Right kidney (tissue), 1 donor: ENCODE measurements around the gene CTDSP2.

Experiments used
- DNase-seq: peaks from one replicate; pipeline ENCODE4 v3.0.0-alpha.2; 2016

Gene CTDSP2

DNA sequence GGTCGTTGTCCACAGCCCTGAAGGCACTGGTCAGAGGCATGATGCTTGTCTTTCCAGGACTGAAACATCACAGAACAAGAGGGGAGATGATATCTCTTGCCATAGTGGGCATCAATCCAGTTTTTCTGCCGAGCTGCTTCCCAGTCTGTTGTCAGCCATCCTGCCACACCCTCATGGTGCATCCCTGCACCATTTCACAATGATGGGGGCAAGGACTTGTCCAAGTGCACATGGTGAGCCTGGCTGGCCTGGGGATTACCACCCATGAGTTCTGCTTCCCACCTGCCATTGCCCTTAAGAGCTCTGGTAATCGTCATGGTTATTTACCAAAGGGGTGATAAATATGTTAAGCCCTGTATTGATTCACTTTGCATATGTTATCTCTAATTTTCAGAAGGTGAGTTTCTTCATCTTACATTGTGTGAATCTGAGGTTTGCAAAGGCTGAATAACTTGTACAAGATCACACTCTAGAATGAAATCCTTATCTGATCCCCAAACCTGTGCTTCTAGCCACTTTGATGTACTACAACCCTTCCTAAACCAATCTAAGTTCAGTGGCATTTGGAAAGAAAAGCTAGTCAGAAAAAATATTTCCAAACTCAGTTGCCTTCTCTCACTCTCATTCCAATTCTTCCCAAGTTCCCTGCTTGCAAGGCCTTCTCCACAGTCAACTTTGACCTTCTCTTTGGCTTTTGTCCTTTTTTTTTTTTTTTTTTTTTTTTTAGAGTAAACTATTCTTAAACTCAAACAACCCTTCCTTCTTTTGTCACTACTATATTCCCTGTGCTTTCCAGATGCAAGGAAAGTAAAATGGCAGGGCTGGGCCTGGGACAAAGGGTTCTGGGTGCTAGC lies 30.3 kb downstream of the CTDSP2 start:
- no peak for DNase-seq

DNA sequence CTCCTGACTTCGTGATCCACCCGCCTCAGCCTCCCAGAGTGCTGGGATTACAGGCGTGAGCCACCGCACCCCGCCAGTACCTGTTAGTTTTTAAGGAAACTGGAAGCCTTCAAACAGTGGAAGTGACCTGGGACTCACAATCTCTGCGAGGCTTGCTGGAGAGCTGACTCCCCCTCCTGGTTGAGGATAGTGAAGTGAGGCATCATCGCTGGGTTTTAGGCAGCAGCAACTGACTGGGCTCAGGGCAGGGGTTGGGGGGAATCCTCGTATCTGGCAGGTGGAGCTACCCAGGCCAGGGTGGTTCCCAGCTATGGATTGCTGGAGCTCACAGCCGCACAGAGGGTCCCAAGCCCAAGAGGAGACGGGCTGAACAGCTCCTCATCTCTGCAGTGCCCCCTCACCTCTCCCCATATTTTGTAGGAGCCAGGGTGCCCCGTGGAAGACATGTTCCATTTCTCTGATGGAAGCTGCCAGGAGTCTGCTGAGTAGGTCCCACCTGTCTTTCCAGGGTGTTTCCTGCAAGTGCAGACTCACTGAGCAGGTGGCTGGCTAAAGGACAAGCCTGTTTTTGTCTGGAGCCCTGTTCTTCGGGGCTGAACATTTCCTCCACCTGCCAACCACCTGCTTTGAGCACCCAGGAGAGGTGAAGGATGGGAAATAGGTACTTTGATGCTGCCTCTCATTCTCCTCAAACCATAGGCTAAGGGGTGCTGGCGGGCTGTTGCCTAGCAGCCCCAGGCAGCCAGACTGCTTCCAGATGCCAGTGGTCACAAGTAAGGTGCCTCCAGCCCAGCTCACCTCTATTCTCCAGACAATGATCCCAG lies 31.1 kb downstream of the CTDSP2 start:
- DNase-seq = no peak

DNA sequence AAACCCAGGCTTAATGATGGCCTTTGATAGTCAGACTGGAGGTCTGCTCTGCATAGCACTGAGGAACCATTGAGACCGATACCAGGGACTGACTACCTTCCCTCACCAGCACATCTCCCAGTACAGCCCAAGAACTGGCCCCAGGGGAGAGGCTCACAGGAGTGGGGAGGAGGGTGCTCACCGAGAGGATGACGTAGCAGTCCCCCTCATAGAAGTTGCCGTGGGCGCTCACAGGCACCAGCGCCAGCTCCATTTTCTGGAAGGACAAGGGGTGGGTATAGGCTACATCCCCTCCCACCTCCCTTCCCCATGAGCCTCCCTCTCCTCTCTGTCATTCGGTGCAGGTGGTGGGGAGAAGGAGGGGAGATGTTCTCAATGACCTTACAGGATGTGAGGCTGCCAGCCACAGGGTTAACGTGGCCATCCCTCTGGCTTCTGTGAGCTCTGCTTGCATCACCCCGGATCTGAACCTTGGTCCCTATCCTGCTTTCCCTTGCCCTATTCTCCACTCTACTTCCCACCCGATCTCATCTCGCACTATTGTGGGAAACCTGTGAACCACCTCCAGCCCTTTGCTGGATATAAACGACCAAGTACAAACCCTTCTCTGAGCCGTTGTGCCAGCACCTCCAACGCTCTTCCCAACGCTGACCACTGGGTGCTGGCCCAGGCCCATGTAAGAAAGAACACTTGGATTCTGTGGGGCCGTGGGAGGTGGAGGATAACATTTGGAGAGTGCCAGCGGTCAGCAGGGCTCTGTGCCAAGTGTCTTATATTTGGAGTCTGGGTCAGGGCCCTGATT lies 32.4 kb downstream of the CTDSP2 start:
- DNase-seq = no peak

DNA sequence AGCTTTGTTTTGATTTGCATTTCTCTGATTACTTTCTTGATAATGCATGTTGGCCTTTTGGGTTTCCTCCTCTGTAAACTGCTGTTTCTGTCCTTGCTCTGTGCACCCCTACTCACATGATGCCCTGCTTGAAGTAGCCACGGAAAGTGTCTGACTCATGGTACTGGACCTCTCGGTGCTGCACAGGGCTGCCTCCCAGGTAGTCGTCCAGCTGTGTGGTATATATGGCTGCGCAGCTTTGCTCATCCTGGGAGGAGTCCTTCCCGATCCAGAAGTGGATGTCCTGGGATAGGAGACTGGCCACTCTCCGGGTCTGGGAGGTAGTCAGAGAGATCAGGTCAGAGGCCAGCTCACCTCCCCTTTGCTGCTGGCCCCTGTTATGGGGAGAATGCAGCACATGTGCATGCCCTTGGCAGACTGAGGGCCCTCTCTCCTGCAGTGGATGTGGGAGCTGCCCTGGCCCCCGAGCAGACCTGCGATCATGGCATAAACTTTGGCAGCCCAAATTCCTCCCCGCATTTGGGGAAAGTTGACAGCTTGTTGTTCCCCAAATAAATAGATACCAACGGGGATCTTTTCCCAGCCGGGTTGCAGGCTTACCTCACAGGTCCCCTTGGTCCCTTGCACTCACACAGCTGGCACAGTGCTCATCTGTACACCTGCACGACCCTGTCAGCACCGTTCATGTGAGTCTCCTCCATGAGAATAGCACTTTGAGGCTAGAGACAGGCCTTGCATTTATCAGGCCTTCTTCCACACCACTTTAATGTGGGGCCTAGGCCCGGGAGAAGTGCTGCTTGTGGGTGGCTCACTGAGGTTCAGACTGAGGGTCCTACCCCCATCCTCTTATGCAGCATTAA lies 33.2 kb downstream of the CTDSP2 start:
- DNase-seq = no peak

DNA sequence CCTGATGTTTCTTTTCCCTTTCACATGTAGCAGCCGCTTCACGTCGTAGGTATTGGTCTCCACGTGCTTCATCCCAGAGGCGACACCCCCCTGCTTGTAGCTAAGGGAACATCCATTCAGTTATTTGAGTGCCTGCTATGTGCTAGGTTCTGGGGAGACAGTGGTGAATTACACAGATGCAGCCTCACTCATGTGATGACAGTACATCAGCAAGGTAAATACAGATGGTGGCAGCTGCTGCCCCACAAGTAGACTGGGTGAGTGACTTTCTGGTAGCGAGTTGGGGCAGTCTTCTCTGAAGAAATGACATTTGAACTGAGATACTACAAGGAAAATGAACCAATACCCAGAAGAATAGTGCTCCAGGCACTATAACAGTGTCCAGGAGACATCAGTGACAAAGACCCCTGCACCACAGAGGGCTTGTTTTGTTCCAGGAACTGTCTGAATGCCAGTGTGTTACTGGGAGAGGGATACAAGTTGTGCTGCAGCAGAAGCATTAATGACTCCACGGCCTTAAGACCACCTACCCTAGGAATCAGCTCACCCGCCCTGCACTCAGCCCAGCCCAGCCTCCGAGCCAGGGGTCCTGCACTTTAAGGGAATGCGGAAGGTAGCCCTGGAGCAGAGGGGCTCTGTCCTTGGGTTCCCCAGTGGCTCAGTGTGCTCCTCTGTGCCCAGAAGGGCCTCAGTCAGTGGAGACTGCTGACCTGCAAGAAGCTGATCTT lies 35.3 kb downstream of the CTDSP2 start:
- DNase-seq = no peak

DNA sequence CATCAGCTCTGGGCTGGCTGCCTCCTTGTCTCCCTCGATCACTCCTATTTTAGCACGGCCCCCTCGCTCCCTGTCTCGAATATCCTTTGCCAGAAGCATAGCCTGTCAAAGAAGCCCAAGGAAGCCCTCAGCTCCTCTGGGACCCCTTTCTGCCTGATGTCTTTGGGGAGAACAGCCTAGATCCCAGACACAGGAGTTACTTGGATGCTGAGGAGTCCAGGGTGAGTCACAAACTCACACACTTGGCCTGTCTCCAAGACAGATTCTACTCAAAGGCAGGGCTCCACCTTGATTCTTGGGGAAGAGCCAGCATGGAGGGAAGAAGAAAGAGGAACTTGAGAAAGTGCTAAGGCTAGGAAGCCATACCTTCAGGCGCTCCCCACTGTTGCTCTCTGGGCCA lies 36.1 kb downstream of the CTDSP2 start:
- no peak for DNase-seq

DNA sequence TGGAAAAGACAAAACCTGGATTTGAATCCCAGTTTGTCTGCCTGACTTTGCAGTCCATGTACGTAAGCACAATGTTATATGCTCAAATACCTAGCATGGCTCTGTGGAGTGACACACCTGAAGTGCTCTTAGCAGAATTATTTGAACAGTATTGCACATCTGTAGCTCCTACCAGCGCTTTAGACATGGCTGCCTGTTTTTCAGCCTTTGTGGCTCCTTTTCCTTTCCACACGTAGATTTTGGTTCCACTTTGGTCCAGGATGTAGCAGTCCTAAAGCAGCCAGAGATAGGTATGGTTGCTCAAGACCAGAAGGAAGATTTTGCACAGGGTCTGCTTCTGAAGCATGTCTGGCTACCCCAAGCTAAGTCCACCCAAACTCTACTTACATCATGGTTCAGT lies 37.1 kb downstream of the CTDSP2 start:
- DNase-seq = no peak

DNA sequence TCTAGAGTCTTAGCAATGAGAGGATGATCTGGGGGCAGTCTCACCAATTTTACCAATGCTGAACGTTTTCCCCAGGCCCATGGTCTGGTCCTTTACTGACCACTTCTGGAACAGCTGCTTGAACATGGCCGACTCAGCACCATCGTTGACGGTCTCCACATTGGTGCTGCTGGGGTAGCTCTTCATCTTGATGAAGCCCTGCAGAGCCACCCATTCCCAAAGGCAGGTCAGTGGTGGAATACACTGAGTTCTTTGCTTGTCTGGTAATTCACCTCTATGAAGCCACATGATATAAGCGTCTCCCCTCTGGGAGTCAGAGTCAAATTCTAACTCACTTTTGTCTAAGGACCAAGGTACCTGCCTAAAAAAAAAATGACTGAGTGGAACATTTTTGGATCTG lies 38.2 kb downstream of the CTDSP2 start:
- no peak for DNase-seq

DNA sequence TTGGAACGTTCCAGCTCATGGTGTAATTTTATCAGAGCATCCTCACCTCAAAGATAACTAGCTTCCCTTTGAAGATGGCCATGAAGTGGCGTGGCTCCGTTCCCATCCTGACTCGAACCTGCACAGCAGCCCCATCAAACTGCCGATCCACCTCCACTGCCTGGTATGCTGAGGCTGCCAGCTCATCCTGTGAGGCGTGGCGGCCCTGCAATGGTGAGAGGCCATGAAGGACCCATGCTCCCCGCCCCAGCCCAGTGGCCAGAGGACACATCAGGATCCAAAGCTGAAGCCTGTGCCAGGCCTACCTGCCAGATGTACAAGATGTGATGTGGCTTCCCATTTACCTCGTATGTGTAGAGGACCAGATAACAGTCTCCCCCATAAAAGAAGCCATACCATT lies 39.2 kb downstream of the CTDSP2 start:
- DNase-seq = no peak

DNA sequence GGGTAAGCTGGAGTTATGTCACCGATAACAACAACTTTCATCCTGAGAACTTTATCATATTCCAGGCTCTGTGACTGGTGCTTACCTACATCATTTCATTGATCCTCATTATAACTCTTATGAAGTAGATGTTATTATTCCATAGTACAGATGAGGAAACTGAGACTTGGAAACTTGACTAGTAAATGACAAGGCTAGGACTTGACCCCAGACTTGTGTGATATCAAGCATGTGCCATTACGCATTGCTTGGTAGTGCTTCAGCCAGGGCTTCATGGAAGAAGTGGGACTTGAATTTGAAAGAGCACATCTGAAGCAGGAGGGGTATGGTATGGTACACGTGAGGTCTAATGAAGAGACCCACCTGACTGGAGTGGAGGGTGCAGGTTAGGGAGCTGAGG lies 39.9 kb downstream of the CTDSP2 start:
- no peak for DNase-seq

DNA sequence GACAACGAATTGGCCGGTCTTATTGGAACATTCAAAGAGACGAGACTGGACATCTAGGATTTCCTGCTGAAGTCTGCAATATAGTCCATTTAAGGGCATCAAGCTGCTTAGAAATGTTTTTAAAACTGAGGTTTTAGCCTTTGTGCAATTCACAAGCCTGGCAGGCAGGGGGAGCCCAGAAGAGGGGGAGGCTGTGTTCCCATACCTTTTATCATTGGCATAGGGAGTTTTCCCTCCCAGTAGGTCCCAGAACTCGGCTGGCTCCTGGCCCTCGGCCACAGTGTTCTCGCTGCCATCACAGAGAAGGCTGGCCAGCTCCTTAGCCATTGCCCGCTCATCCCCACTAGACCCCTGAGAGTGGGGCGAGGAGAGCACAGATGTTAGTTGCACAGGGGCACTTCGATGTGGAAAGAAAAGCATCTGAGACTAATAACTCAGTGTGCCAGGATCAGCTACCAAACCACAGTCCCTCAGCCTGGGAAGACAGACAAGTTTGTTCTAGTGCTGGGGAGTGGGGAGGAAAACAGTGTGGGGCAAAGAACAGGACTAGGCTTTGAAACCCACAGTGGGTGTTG lies 43.1 kb downstream of the CTDSP2 start:
- DNase-seq = no peak

DNA sequence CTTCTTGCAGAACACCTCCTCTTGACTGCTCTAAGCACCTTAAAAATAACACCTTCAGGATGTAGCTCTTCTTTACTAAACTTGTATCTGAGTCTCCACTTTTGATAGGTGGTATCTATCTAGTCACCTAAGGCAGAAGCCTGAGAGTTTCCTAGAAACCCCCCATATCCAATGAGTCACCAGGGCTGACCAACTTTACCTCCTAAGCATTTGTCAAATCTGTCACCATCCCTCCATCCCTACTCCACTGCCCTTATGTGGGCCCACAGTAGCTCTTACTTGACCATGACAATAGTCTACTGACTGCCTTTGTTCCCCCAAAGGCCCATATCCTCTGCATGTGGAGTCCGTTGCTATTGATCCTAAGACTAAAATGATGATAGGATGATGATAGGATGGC lies 43.9 kb downstream of the CTDSP2 start:
- DNase-seq = no peak

DNA sequence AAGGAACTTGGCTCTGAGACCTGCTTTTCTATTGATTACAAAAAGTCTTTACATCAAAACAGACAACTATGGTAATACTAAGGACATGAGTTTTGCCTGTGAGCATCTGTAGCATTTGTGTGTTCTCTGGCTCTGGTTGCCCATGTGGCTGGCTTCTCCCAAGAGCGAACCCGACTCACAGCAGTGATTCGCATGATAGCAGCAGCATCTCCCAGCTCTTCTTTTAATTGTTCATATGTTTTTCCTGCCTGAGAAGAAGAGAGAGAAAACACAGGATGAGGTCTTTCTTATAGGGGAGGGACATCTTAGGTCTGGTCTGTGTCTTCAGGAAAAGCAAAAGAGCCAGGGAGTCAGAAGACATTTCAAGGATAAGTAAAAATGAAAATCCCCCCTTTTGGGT lies 45.6 kb downstream of the CTDSP2 start:
- DNase-seq = no peak

DNA sequence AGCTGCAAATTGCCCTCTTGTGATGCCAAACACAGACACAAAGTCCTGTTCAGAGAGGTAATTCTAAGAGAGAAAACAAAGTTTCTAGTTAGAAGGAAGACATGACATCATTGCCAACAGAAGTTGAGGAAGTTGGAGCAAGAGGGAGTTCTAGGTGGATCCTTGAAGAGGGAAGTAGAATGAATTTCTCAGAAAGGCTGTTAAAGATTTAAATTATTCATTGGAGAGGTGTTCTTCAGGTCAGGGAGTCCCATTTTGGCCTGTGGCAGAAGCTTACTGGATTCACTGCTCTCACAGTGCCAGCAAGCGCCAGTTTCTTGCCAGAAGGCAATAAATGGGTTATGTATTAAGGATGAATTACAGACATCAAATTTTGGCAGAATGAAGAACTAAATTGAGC lies 48.6 kb downstream of the CTDSP2 start:
- DNase-seq = no peak

DNA sequence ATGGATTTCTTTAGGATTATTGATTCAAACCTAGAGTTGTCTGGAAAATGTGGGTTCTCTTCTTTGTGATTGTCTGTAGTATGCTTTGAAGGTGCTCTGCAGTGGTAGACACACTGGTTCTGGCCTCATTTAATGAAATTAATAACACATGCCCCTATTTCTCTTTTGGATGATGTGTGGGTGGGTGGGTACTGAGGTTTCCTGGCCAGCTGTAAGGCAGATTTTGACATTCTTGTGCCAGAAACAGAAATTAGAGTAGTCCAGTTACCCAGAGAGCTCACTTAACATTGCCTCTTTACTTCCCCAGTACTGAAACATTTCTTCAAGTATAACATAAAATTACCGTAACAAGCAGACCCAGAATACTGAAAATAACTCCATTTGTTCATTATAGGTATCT lies 49.5 kb downstream of the CTDSP2 start:
- DNase-seq = no peak

DNA sequence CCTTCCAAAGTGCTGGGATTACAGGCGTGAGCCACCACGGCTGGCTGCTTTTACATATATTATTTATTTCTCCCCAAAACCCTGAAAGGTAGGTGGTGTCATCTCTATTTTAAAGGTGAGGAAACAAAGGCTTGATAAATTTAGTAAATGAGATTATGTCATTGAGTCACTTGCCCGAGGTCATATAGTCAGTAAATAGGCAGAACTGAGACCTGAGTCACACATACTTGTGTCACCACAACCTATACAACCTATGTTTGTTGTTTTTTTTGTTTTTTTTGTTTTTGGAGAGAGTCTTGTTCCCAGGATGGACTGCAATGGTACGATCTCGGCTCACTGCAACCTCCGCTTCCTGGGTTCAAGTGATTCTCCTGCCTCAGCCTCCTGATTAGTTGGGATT lies 51.2 kb downstream of the CTDSP2 start:
- DNase-seq = no peak

DNA sequence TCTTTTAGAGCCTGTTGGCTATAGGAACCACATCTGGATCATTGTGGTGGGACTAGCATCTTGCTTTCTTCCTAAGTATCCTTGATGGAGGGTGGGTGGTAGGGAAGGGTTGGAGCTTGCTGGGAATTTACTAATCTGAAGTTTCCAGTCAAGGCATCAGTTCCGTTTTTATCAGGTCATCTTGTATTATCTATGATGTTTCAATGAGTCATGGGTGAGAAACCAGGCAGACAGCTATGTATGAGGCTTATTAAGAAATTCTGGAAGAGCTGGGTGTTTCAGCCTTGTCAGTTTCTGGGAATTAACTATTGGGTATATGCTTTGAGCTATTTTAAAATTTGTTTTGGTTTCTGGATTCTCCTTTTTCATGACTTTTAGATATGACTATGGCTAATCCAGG lies 52.6 kb downstream of the CTDSP2 start:
- DNase-seq = no peak

DNA sequence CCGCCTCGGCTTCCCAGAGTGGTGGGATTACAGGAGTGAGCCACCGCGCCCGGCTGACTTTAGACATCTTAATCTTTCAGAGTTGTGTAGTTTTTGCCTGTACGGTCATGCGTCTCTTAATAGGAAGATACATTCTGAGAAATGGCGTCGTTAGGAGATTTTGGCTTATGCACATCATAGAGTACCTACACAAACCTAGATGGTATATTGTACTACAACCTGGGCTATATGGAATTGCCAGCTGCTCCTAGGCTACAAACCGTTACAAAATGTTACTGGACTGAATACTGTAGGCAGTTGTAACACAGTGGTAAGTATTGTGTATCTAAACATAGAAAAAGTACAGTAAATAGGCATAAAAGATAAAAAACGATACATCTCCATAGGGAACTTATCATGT lies 62.7 kb downstream of the CTDSP2 start:
- no peak for DNase-seq

DNA sequence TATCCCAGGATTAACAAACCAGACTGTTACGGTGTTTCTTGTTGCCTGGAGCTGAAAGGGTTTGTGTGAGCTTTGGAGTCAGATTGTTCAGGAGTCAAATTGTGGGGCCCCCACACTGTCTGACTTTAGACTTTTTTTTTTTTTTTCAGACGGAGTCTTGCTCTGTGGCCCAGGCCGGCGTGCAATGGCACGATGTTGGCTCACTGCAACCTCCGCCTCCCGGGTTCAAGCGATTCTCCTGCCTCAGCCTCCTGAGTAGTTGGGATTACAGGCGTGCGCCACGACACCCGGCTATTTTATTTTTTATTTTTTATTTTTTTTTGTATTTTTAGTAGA lies 63.1 kb downstream of the CTDSP2 start:
- no peak for DNase-seq

DNA sequence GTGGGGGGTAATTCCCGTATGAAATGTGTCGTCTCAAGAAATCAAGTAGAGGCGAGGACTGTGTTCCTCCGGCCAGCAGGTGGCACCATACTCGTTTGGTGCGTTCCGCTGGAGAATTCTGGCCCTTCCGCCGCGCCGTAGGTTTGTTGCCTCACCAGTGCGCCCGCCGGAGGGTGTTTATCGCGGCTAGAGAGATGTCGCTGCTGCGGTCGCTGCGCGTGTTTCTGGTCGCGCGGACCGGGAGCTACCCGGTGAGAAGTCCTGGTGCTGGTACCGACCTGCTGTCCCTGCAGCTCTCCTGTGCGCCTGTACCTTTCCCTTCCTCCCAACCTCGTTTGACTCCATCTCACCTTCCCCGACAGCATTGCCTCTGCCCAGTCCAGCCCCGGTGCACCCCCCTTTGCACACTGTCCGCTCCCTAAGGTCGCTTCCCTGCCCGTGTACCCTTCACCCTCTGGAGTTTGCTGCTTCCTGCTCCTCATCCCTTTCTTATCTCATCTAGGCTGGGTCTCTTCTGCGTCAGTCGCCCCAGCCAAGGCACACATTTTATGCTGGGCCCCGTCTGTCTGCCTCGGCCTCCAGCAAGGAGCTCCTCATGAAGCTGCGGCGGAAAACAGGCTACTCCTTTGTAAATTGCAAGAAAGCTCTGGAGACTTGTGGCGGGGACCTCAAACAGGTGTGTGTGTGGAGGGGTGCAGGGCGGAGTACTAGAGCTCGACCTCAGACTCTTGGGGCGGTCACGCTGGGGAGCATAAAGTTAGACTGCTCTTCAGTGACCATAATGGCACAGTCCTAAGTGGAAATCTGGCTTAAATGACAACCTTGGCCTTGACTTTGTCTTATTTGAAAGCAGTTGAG lies 63.7 kb downstream of the CTDSP2 start, which contains the start of gene TSFM:
Gene TSFM (plus strand): TSS at position 180 of the 858 bp plus-strand sequence. CDS start 15 bp downstream, at position 195.
- peak; percentile 83 for DNase-seq
